GM18861 (cell line): ENCODE data around the gene GNG4.
"Not testable (repeated sequence)": the region's sequence is repeated elsewhere in the genome, so short reads cannot be mapped to it uniquely, and the experiment has no call there.

Experiments
- ATAC-seq: cut with Tn5 transposase; IDR thresholded peaks from one replicate; pipeline ENCODE4 v1.9.1; 2021; ENCODE audit not compliant: unreplicated experiment

GNG4 gene

DNA sequence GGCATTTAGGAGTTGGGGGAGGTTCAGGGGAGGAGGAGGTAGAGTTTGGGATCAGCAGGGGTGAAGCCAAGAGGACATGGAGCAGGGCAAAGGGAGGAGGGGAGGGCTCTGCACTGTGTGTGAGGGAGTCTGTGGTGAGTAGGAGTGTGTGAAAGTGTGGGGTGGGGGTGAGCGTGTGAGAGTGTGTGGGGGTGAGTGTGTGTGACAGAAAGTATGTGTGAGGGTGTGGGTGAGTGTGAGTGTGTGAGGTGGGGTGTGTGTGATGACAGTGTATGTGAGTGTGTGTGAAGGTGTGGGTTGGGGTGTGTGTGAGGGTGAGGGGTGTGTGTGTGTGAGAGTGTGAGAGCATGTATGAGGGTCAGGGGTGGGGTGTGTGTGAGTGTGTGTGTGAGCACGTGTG, 62.6 kb downstream of the GNG4 start:
- no peak for ATAC-seq

DNA sequence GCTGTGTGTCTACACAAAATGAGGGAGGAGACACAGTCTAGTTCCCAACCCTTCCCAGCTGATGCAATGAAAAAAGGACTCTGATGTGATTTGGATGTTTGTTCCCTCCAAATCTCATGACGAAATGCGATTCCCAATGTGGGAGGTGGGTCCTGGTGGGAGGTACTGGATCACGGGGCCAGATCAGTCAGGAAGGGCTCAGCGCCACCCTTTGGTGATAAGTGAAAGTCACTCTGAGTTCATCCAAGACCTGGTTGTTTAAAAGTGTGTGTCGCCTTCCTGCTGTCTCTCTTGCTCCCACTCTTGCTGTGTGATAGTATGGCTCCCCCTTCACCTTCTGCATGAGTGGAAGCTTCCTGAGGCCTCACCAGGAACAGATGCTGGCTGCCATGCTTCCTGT, 63.2 kb downstream of the GNG4 start:
- no peak for ATAC-seq

DNA sequence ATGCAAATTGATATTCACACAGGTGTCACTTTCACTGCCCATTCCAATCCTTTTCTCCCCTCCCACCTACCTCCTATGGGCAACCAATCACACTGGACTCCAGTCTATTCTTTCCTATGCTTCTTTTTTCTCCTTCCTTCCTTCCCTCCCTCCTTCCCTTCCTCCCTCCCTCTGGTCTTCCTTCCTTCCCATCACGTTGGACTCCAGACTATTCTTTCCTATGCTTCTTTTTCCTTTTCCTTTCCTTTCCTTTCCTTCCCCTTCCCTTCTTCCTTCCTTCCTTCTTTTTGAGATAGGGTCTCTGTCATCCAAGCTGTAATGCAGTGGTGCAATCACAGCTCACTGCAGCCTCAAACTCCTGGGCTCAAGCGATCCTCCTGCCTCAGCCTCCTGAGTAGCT, 64.6 kb downstream of the GNG4 start:
- no peak for ATAC-seq

DNA sequence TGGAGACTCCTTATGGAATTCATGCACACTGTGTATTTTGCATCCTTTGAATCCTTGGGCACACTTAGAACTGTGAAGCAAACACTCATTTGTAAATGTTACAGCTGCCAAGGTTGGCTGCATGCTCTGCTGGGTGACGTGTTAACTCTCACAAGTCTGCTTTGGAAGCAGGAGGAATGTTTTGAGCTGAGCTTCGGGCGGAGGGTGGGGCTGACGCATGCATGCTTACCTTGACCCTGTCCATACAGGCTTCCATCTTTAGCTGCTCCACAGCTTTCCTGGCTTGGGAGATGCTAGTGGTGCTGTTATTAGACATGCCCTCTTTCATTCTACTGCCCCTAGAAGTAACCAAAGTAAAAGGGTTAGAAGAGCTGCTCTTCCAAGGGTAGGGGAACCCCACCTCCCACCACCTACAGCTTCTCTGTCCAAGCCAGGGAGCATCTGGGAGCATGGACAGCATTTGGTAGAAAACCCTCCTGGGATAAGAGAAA, 66.0 kb downstream of the GNG4 start:
- no peak for ATAC-seq

DNA sequence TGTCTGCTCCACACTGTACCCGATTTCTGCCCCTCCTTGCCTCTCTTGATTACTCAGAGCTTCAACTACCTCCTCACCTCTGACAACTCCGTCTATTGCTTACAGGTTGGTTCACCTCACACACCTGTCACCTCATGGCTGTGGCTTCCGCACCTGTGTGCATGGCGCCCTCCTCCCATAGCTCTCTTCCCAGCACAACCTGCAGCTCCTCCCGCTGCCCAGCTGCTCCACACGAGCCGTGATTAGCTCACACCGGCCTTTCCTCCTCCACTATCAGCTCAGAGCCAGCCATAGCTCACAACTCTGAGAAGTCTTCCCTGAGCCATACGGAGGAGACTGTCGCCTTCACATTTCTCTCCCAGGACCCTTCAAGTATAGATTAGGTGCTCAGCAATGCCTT, 67.5 kb downstream of the GNG4 start:
- no peak for ATAC-seq

DNA sequence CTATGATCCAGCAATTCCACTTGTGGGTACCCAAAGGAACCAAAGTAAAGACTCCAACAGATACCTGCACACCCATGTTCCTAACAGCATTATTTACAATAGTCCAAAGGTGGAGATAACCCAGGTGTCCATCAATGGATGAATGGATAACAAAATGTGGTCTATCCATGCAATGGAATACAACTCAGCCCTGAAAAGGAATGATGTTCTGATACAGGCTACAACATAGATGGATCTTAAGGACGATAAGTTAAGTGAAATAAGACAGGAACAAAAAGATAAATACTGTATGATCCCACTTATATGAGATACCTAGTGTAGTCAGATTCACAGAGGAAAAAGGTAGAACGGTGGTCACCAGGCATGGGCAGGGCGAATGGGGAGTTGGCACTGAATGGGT, 69.7 kb downstream of the GNG4 start:
- no peak for ATAC-seq

DNA sequence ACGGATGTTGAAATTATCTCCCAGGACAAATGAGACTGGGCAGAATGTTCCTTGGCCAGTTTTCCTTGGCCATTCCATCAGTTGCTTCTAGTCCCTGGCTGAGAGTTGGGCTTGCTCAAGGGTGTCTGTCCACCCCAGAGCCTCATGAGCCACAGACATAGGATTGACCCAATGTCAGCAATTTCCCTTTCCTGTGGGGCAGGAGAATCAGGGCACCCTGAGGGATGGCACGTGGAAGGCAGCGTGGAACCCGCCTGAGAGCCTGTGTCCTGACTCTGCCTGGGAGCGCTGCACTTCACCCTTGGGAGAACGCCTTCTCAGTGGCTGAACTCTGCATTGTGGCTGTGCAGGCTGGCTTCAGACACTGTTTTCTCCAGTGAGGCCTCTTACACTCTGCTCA, 74.0 kb downstream of the GNG4 start:
- no peak for ATAC-seq

DNA sequence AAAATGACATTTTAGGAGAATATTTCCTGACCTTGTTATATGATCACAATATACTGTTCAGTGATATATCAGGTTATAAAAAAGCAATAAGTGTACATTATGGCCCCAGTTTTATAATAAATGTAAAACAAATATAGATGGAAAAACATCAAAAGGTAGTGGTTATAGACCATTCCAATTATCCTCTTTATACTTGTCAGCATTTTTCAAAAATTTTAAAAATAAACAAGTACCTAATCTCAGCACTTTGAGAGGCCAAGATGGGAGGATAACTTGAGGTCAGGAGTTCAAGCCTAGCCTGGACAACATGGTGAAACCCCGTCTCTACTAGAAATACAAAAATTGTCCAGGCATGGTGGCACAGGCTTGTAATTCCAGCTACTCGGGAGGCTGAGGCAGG, 75.7 kb downstream of the GNG4 start:
- ATAC-seq = no peak

DNA sequence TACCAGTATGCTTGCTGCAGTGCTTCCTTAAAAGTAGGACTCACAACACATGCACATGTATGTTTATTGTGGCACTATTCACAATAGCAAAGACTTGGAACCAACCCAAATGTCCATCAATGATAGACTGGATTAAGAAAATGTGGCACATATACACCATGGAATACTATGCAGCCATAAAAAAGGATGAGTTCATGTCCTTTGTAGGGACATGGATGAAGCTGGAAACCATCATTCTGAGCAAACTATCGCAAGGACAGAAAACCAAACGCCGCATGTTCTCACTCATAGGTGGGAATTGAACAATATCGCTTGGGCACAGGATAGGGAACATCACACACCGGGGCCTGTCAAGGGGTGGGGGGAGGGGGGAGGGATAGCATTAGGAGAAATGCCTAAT, 76.6 kb downstream of the GNG4 start:
- not testable (repeated sequence) for ATAC-seq

DNA sequence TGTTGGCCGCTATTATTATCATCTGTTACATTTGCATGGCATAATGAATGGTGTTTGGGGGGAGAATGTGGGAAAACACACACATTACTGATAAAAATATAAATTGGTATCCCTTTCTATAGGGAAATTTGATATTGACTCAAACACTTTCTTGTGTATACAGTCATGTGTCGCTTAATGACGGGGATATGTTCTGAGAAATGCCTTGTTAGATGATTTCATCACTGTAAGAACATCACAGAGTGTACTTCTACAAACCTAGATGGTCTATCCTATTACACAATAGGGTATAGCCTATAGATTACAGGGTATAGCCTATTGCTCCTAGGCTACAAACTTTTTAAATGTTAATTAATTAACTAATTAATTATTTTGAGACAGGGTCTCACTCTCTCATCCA, 78.1 kb downstream of the GNG4 start:
- ATAC-seq = no peak

DNA sequence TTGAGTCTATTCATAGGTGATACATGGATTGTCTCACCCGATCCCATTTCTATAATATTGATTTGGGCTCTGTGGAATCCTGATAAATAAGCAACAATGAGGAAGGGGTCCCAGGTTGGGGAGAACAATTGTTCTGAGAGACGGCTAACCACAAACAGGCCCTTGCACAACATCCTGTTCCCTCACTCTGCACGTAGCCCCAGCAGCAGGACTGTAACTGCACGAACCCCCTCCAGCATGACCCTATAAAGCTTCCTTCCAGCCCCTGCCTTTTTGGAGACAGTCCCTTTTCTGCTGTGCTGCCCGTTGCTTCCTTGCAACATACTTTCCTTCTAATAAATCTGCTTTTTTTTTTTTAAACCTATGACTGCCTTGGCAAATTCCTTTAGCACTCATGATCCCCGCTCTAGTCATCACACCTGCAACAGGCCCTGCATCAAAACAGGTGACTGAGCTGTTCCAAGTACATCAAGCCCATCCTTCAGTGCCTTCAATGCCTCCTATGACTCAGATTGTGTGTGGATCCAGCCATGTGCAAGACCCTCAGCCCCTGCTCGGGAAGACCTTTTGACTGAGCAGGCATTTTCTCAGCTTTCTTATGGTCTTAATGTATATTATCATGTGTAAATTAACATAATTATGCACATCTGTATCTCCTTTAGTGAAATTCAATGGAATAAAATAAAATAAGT, 81.6 kb downstream of the GNG4 start:
- ATAC-seq = no peak

DNA sequence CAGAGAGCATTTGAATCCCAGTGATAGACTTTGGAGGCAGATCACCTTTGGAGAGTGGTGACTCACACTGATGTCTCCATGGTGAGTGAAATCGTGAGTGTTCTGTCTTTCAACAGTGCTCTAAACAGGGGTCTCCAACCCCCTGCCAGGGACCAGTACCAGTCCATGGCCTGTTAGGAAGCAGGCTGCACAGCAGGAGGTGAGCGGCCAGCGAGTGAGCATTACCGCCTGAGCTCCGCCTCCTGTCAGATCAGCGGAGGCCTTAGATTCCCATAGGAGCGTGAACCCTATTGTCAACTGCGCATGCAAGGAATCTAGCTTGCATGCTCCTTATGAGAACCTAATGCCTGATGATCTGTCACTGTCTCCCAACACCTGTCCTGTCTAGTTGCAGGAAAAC, 83.5 kb downstream of the GNG4 start:
- ATAC-seq = no peak

DNA sequence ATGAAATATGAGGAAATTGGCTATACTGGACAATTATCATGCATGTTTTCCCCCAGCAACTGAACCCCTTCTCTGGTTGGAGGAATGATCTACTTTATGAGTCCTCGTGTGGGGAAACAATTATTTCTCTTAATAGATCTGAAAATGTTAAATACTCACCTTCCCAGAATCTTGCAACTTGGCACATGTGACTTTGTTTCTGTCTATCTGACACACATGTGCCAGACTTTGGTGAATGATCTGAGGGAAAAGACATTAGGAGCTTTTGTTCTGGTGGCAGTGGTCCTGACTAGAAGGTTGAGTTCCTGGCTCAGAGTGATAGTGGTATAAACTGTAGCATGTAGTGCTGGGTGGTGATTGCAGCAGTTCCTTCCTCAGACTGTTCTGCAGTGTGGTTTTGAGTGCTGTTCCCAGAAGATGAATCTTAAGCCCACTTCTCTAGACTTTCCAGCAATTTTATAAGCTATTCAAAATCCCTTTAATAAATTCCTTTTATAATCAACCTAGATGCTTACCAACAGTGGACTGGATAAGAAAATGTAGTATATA, 86.0 kb downstream of the GNG4 start:
- no peak for ATAC-seq

DNA sequence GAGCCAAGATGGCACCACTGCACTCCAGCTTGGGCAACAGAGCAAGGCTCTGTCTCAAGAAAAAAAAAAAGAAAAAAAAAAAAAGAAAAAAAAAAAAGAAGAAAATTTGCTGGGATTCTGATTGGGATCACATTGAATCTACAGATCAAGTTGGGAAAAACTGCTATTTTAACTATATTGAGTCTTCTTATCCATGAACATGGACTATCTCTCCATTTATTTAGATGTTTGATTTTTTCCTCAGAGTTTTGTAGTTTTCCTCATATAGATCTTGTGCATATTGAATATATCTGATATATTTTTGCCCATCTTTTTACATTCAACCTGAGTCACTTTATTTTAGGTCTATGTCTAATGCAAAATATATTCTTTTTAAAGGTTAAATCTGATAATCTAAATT, 87.0 kb downstream of the GNG4 start:
- ATAC-seq = no peak

DNA sequence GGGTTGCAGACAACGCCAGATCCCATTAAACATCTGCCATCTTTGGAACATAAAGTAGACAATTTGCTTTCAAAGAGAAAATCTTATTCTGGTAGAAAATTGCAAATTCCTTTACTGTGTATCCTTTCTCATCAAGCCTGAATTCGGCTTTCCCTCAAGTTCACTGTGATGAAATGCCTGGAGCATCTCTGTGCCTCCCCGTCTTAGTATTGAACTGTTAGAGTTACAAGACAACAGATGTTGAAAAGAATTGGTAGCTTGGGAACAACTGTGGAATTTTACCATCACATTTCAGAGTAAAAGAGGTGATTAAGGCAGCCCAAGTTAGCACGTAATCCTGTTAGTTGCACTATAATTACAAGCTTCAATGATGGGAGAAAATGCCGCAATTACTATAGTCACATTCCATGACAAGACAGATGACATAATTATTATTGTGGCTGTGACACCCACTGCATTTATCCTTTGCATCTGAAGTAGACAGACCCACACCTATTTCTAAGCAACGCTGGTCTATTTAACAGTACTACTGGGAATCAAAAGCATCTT, 90.9 kb downstream of the GNG4 start:
- no peak for ATAC-seq

DNA sequence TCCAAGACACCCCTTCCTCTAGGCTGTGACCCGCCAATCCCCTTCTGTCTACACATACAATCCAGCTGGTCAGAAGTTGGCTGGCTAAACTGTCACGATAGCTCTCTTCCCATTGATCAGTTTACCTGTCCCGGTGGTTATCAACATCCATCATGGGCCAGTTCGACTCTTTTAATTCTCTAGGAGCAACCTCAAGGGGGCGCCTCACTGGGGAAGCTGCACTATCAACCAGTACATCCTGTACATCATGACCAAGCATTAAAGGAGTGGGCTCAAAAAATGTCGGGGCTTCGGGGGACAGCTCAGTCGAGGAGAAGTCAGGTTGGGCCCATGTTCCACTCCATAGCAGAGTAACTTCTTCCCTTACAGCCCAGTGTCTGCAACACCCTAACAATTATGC, 92.1 kb downstream of the GNG4 start:
- ATAC-seq = no peak

DNA sequence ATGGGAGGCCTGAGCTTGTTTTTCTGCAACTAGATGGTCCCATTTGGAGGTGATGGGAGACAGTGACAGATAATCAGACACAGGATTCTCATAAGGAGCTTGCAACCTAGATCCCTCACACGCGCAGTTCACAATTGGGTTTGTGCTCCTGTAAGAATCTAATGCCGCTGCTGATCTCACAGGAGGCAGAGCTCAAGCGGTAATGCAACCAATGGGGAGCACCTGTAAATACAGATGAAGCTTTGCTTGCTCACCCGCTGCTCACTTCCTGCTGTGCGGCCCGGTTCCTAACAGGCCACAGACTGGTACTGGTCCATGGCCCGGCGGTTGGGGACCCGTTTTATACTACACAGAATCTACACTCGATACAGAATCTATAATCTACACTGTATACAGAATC, 92.8 kb downstream of the GNG4 start:
- ATAC-seq = no peak

DNA sequence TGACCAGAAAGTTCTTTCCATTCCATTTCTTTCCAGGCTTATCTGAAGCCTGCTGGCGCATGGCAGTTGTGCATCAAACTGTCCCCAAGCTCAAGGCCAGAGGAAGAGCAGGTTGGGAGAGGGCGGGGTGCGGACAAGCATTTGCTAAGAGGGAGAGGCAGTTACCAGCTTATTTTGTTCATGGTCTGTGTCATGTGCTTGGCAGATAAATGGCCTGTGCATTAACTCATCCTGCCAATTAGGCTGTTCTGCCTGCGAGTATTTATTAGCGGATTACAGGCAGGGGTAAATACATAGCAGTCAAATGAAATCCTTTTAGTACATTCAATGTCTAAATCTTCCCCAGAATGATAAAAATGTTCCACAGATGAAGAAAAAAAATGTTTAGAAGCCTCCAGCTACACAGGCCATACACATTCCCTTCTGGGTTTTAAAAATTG, 96.5 kb downstream of the GNG4 start:
- no peak for ATAC-seq

DNA sequence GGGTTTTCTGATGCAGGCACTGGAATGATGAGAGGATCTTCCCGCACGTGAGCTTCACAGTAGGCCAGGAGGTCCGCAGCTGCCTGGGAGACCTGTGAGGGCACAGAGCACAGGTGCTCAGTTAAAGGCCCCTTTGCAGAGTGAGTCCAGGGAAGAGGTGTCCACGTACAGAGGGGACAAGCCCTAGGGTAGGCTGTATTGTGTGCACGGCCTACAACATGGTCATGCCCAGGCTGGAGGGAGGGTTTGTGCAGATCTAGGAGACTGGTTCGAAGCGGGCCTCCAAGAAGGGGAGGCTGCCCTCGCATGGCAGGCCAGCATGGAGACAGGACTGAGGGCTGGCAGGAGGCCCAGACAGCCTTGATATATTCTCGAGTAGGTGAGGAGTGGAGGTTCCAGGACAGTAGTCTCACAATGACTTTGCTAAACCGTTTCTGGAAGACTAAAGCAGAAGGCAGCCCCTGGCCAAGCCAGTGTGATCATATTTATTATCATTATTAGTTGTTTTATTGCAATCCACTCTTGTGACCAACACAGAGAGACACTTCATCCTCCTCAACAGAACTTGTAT, 97.4 kb downstream of the GNG4 start:
- no peak for ATAC-seq

DNA sequence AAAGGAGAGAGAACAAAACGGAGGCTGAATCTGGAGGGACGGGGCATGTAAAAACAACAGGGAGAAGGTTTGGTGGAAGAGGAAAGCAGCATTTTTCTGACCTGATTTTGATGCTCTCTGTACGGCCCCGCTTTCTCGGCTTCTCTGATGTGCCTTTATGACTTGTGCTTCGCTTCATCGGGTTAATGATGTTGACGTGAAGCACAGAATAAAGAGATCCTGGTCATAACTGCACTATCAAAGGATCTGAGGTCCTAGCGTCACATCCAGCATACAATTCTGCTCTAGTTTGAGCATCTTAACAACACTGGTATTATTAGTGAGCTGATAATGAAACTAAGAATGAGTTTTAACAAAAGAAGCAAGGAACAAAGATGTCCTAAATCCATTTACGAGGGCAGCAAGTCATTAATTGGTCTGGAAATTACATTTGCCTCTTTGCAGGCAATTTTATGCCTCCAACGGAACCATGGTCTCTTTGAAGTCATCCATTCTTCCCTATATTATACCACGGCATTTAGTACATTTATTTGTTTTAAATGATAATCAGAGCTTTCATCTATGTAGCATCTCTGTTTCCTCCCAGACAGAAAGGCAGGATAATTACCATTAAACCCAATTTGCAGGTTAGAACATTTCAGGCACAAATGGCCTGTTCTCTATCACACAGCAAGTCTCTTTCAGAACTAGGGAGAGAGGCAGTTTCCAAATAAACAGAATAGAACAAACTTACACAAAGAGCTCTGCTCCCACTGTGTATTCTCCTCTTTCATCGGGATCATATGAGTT, 100.0 kb downstream of the GNG4 start:
- ATAC-seq = no peak

DNA sequence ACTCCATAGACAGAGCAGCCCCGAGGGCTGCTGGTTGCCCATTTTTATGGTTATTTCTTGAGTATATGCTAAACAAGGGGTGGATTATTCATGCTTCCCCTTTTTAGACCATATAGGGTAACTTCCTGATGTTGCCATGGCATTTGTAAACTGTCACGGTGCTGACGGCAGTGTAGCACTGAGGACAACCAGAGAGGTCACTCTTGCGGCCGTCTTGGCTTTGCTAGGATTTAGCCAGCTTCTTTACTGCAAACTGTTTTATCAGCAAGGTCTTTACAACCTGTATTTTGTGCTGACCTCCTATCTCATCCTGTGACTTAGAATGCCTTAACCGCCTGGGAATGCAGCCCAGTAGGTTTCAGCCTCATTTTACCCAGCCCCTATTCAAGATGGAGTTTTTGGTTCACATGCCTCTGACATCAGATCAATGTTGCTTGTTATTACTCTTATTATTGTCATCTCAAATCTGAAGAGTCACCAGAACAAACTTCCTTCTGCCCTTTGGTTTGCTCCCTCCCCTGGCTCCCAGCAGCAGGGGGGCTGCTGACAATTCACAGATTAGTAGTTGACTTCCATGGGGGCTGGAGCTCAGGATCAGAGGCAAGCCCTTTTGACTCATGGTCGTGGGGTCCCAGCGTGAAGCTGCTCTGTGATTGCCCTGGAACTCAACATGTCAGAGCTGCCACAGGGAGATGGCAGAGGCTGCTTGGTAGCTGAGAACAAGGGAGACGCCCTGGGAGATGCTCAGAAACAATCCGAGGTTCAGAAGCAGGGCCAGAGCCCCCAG, 103.0 kb downstream of the GNG4 start:
- ATAC-seq = not testable (repeated sequence)
